GM23338 (cell line): Measurements from ENCODE around the gene TMEM204. TPM values are rescaled to one million over a fixed set of nuclear protein-coding genes. Genes with fewer than 3 reads are reported as not detected.

ENCODE experiments used
- ATAC-seq: fragments of 200-7000 bp; cut with Tn5 transposase; 3 replicates; pipeline ENCODE4 v1.9.1; 2020
- DNase-seq: peaks from one replicate; pipeline ENCODE4 v3.0.0-alpha.2; 2015; ENCODE audit warnings: low spot score
- H2AFZ ChIP-seq: fragments of 200-600 bp; sonication (generic); 2 replicates; pipeline ENCODE4 v1.8.0; 2016; ENCODE audit warnings: antibody characterized with exemption, mild to moderate bottlenecking, moderate library complexity
- H3F3A ChIP-seq: fragments of 200-600 bp; sonication (generic); replicated peaks from 2 replicates; pipeline ENCODE4 v1.8.0; 2017; ENCODE audit warnings: antibody characterized with exemption, mixed run types, low read depth
- H3K27ac ChIP-seq: fragments of 200-600 bp; sonication (generic); 2 replicates; pipeline ENCODE4 v1.6.1; 2016; ENCODE audit warnings: low read depth
- H3K27me3 ChIP-seq: fragments of 200-600 bp; sonication (generic); 2 replicates; pipeline ENCODE4 v1.8.0; 2016; ENCODE audit warnings: mild to moderate bottlenecking, mixed run types, moderate library complexity; ENCODE audit not compliant: insufficient read depth
- H3K36me3 ChIP-seq: fragments of 200-600 bp; sonication (generic); 2 replicates; pipeline ENCODE4 v1.8.0; 2016; ENCODE audit warnings: mild to moderate bottlenecking; ENCODE audit not compliant: insufficient read depth
- H3K4me1 ChIP-seq: fragments of 200-600 bp; sonication (generic); 2 replicates; pipeline ENCODE4 v1.8.0; 2016; ENCODE audit warnings: mild to moderate bottlenecking, moderate library complexity; ENCODE audit not compliant: insufficient read depth
- H3K4me2 ChIP-seq: fragments of 200-600 bp; sonication (generic); 2 replicates; pipeline ENCODE4 v1.7.1; 2017; ENCODE audit warnings: mixed run types
- H3K4me3 ChIP-seq: fragments of 200-600 bp; sonication (generic); 2 replicates; pipeline ENCODE4 v1.6.1; 2016; ENCODE audit warnings: mixed run types
- H3K79me2 ChIP-seq: fragments of 200-600 bp; sonication (generic); replicated peaks from 2 replicates; pipeline ENCODE4 v1.8.0; 2017; ENCODE audit warnings: mild to moderate bottlenecking; ENCODE audit not compliant: insufficient read depth
- H3K9me2 ChIP-seq: fragments of 200-600 bp; sonication (generic); 2 replicates; pipeline ENCODE4 v1.8.0; 2017; ENCODE audit not compliant: insufficient read depth
- H4K20me1 ChIP-seq: fragments of 200-600 bp; sonication (generic); replicated peaks from 2 replicates; pipeline ENCODE4 v1.8.0; 2017; ENCODE audit warnings: mild to moderate bottlenecking; ENCODE audit not compliant: insufficient read depth
- H3K27ac Mint-ChIP-seq: 2 replicates; pipeline ENCODE4 v1.8.0; 2020; ENCODE audit warnings: inconsistent platforms, mild to moderate bottlenecking, moderate library complexity, mixed read lengths
- H3K27me3 Mint-ChIP-seq: 3 replicates; pipeline ENCODE4 v1.8.0; 2022; ENCODE audit warnings: low read depth, mild to moderate bottlenecking, moderate library complexity, mixed read lengths, inconsistent platforms; ENCODE audit not compliant: insufficient read depth, poor library complexity
- H3K36me3 Mint-ChIP-seq: 3 replicates; pipeline ENCODE4 v1.8.0; 2021; ENCODE audit warnings: low read depth, mild to moderate bottlenecking, inconsistent platforms, moderate library complexity, mixed read lengths
- H3K4me1 Mint-ChIP-seq: 3 replicates; pipeline ENCODE4 v1.8.0; 2020; ENCODE audit warnings: mild to moderate bottlenecking, inconsistent platforms, mixed read lengths
- H3K4me3 Mint-ChIP-seq: 3 replicates; pipeline ENCODE4 v1.8.0; 2021; ENCODE audit warnings: moderate library complexity, mild to moderate bottlenecking, inconsistent platforms, mixed read lengths
- H3K9me3 Mint-ChIP-seq: 3 replicates; pipeline ENCODE4 v1.8.0; 2020; ENCODE audit warnings: moderate library complexity, mild to moderate bottlenecking, inconsistent platforms, mixed read lengths
- CREB1 ChIP-seq: fragments of 250-450 bp; sonication (Bioruptor Pico); IDR thresholded peaks from 2 replicates; pipeline ENCODE4 v1.5.0; 2020; ENCODE audit warnings: low read depth, mild to moderate bottlenecking, moderate library complexity
- CTCF ChIP-seq, 2 experiments: fragments of 200-600 bp in 1 of 2; sonication (generic) in 1 of 2; conservative IDR thresholded peaks; 2 replicates each; pipeline versions ENCODE4 v1.5.1 to v1.6.1; 2016 to 2017; ENCODE audit warnings: antibody characterized with exemption in 2 of 2, low read depth in 2 of 2, mild to moderate bottlenecking in 2 of 2, moderate library complexity in 1 of 2
- ETS1 ChIP-seq: IDR thresholded peaks from 2 replicates; pipeline ENCODE4 v1.6.1; 2016; ENCODE audit warnings: antibody characterized with exemption
- EZH2phosphoT487 ChIP-seq: fragments of 200-600 bp; sonication (generic); IDR thresholded peaks from one replicate; pipeline ENCODE4 v1.8.1; 2018; ENCODE audit warnings: antibody characterized with exemption; ENCODE audit not compliant: unreplicated experiment
- JUNB ChIP-seq: IDR thresholded peaks from one replicate; pipeline ENCODE4 v1.6.1; 2016; ENCODE audit warnings: antibody characterized with exemption; ENCODE audit not compliant: unreplicated experiment
- POLR2AphosphoS5 ChIP-seq: IDR thresholded peaks from 2 replicates; pipeline ENCODE4 v1.6.1; 2016; ENCODE audit warnings: antibody characterized with exemption, low read depth
- STAT1 ChIP-seq: IDR thresholded peaks from one replicate; pipeline ENCODE4 v1.6.1; 2016; ENCODE audit warnings: antibody characterized with exemption; ENCODE audit not compliant: unreplicated experiment
- ZNF114 ChIP-seq: fragments of 250-450 bp; sonication (Bioruptor Pico); IDR thresholded peaks from 2 replicates; pipeline ENCODE4 v1.5.0; 2020; ENCODE audit warnings: mild to moderate bottlenecking, moderate library complexity
- ZNF331 ChIP-seq: fragments of 250-450 bp; sonication (Bioruptor Pico); IDR thresholded peaks from 2 replicates; pipeline ENCODE4 v1.5.0; 2020; ENCODE audit warnings: low read depth, mild to moderate bottlenecking, moderate library complexity
- polyA plus RNA-seq: library from polyadenylated mRNA; unstranded; fragments of >200 nt; fragmentation: Nextera tagmentation; extraction: Ambion mirVana; gene quantifications from 2 replicates; pipeline ENCODE4 v1.2.1, GENCODE V29; 2016
- total RNA-seq: library from RNA; depleted of rRNA; stranded (reverse); fragments of >200 nt; shearing (Covaris generic); gene quantifications from 2 replicates; pipeline ENCODE4 v1.2.3, GENCODE V29; 2014
- TF ChIP-seq, protein P1 (sequence below): fragments of 250-450 bp; sonication (Bioruptor Pico); IDR thresholded peaks from 2 replicates; pipeline ENCODE4 v1.5.0; 2020; ENCODE audit warnings: mild to moderate bottlenecking, moderate library complexity

TMEM204 gene
- total and polyA plus RNA-seq, 2 experiments from 2014 or later: 0.14 to 0.21 TPM

DNA sequence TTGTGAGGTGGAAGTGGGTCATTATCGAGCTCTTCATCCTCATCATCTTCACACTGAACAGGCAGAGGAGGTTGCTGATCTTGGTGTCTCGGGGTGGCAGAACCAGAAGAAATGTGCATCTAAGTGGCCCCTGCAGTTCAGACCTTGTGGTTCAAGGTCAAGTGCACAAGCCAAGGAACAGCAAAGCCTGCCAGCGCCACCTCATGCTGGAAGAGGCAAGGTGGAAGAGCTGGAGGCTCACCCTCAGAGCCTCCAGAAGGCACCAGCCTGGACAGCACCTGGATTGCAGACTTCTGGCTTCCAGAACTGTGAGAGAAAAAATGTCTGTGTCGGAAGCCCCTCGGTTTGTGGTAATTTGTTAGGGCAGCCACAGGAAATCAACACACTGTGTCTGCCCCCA is 45.7 kb downstream of the TMEM204 start (continued):
- TF ChIP-seq CTCF (conservative IDR thresholded peaks at IDR 0.05; ENCODE audit: low read depth in 2 of 2): 0 out of 4 replicates have a peak, but pooled peaks of 1 of the 2 experiments have one; percentile 14

DNA sequence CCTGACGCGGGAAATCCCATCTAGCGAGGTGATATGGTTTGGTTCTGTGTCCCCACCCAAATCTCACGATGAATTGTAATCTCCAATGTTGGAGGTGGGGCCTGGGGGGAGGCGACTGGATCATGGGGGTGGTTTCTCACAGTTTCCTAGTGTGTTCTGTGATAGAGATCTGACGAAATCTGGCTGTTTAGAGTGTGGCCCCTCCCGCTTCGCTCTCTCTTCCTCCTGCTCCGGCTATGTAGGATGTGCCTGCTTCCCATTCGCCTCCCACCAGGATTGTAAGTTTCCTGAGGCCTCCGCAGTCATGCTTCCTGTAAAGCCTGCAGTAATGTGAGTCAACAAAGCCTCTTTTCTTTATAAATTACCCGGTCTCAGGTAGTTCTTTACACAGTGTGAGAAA is 46.8 kb downstream of the TMEM204 start:
- no peak overlapping the region for H3K4me3 Mint-ChIP-seq
- DNase-seq: no peak
- Histone ChIP-seq H3K4me3 (no peak overlapping the region), H3K27me3 (no peaks in the 10 kb centered on the region), H3K36me3 (no peaks in the 10 kb centered on the region), H3K4me1 (no peaks in the 10 kb centered on the region), H2AFZ (no peak overlapping the region), H3K79me2 (no peaks in the 10 kb centered on the region), H3K9me2 (no peaks in the 10 kb centered on the region), H3K4me2 (no peak overlapping the region), H3K27ac (no peak overlapping the region), H4K20me1 (no peaks in the 10 kb centered on the region), H3F3A (no peaks in the 10 kb centered on the region)
- ATAC-seq: no peak
- peaks cover 60% of the 10 kb centered on the region for H3K36me3 Mint-ChIP-seq
- H3K27ac Mint-ChIP-seq: no peak overlapping the region
- peaks cover 2% of the 10 kb centered on the region for H3K27me3 Mint-ChIP-seq
- H3K4me1 Mint-ChIP-seq: no peaks in the 10 kb centered on the region
- H3K9me3 Mint-ChIP-seq: peaks cover 4% of the 10 kb centered on the region; the same call in 1 of the 3 replicates
- no peak for TF ChIP-seq STAT1
- no peak for TF ChIP-seq ZNF331
- TF ChIP-seq, protein P1, sequence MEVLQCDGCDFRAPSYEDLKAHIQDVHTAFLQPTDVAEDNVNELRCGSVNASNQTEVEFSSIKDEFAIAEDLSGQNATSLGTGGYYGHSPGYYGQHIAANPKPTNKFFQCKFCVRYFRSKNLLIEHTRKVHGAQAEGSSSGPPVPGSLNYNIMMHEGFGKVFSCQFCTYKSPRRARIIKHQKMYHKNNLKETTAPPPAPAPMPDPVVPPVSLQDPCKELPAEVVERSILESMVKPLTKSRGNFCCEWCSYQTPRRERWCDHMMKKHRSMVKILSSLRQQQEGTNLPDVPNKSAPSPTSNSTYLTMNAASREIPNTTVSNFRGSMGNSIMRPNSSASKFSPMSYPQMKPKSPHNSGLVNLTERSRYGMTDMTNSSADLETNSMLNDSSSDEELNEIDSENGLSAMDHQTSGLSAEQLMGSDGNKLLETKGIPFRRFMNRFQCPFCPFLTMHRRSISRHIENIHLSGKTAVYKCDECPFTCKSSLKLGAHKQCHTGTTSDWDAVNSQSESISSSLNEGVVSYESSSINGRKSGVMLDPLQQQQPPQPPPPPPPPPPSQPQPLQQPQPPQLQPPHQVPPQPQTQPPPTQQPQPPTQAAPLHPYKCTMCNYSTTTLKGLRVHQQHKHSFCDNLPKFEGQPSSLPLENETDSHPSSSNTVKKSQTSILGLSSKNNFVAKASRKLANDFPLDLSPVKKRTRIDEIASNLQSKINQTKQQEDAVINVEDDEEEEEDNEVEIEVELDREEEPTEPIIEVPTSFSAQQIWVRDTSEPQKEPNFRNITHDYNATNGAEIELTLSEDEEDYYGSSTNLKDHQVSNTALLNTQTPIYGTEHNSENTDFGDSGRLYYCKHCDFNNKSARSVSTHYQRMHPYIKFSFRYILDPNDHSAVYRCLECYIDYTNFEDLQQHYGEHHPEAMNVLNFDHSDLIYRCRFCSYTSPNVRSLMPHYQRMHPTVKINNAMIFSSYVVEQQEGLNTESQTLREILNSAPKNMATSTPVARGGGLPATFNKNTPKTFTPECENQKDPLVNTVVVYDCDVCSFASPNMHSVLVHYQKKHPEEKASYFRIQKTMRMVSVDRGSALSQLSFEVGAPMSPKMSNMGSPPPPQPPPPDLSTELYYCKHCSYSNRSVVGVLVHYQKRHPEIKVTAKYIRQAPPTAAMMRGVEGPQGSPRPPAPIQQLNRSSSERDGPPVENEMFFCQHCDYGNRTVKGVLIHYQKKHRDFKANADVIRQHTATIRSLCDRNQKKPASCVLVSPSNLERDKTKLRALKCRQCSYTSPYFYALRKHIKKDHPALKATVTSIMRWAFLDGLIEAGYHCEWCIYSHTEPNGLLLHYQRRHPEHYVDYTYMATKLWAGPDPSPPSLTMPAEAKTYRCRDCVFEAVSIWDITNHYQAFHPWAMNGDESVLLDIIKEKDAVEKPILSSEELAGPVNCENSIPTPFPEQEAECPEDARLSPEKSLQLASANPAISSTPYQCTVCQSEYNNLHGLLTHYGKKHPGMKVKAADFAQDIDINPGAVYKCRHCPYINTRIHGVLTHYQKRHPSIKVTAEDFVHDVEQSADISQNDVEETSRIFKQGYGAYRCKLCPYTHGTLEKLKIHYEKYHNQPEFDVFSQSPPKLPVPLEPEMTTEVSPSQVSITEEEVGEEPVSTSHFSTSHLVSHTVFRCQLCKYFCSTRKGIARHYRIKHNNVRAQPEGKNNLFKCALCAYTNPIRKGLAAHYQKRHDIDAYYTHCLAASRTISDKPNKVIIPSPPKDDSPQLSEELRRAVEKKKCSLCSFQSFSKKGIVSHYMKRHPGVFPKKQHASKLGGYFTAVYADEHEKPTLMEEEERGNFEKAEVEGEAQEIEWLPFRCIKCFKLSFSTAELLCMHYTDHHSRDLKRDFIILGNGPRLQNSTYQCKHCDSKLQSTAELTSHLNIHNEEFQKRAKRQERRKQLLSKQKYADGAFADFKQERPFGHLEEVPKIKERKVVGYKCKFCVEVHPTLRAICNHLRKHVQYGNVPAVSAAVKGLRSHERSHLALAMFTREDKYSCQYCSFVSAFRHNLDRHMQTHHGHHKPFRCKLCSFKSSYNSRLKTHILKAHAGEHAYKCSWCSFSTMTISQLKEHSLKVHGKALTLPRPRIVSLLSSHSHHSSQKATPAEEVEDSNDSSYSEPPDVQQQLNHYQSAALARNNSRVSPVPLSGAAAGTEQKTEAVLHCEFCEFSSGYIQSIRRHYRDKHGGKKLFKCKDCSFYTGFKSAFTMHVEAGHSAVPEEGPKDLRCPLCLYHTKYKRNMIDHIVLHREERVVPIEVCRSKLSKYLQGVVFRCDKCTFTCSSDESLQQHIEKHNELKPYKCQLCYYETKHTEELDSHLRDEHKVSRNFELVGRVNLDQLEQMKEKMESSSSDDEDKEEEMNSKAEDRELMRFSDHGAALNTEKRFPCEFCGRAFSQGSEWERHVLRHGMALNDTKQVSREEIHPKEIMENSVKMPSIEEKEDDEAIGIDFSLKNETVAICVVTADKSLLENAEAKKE (CRISPR knock-in tag): no peak
- TF ChIP-seq JUNB: no peak
- no peak for TF ChIP-seq ZNF114 (CRISPR knock-in tag)
- TF ChIP-seq EZH2phosphoT487: no peak
- TF ChIP-seq POLR2AphosphoS5: no peak
- TF ChIP-seq CTCF (conservative IDR thresholded peaks at IDR 0.05; ENCODE audit: low read depth in 2 of 2): no peak
- TF ChIP-seq CREB1 (CRISPR knock-in tag): no peak
- TF ChIP-seq ETS1: no peak
